Keratinocyte (primary cell): ENCODE results near the gene MED27. TPM values are rescaled to one million over a fixed set of nuclear protein-coding genes. Genes with fewer than 3 reads are reported as not detected.

ENCODE experiments used
- DNase-seq: peaks from one replicate; pipeline ENCODE4 v3.0.0-alpha.2; 2011; ENCODE audit warnings: low read depth, missing footprints, low spot score
- FAIRE-seq: peaks from 2 replicates; lab custom pipeline; 2011; peaks lifted over from hg19 to GRCh38; lab: Jason Lieb, UNC
- H2AFZ ChIP-seq: 2 replicates; pipeline ENCODE4 v1.6.0; 2012; ENCODE audit warnings: low read length, control low read depth, inconsistent platforms; ENCODE audit not compliant: control insufficient read depth
- H3K27ac ChIP-seq: 2 replicates; pipeline ENCODE4 v1.5.1; 2011; ENCODE audit warnings: low read length; ENCODE audit not compliant: control insufficient read depth, insufficient read depth
- H3K27me3 ChIP-seq: 3 replicates; pipeline ENCODE4 v1.6.0; 2011; ENCODE audit warnings: low read length; ENCODE audit not compliant: control insufficient read depth, insufficient read depth; ENCODE audit errors: extremely low read depth
- H3K36me3 ChIP-seq, 2 experiments: 2 replicates in 1 of 2; 3 replicates in 1 of 2; pipeline ENCODE4 v1.5.1; 2011; ENCODE audit warnings: low read length in 2 of 2, mild to moderate bottlenecking in 1 of 2; ENCODE audit not compliant: control insufficient read depth in 2 of 2, insufficient read depth in 2 of 2; ENCODE audit errors: extremely low read depth in 1 of 2
- H3K4me1 ChIP-seq: 3 replicates; pipeline ENCODE4 v1.5.1; 2011; ENCODE audit warnings: low read length; ENCODE audit not compliant: control insufficient read depth, insufficient read depth; ENCODE audit errors: extremely low read depth
- H3K4me2 ChIP-seq: 3 replicates; pipeline ENCODE4 v1.6.0; 2011; ENCODE audit warnings: low read depth, low read length; ENCODE audit not compliant: control insufficient read depth, insufficient read depth; ENCODE audit errors: extremely low read depth
- H3K4me3 ChIP-seq, 3 experiments: fragments of 200-600 bp in 1 of 3; sonication (generic) in 1 of 3; 2 replicates in 2 of 3; 3 replicates in 1 of 3; pipeline ENCODE4 v1.5.1; 2011 to 2016; ENCODE audit warnings: low read length in 3 of 3, mild to moderate bottlenecking in 3 of 3, control low read depth in 2 of 3, inconsistent platforms in 1 of 3, low read depth in 1 of 3, mixed read lengths in 1 of 3, mixed run types in 1 of 3, moderate library complexity in 1 of 3; ENCODE audit not compliant: control insufficient read depth in 2 of 3, insufficient read depth in 2 of 3; ENCODE audit errors: extremely low read depth in 1 of 3
- H3K79me2 ChIP-seq: 2 replicates; pipeline ENCODE4 v1.6.0; 2012; ENCODE audit warnings: low read length; ENCODE audit not compliant: control insufficient read depth, insufficient read depth
- H3K9ac ChIP-seq: 3 replicates; pipeline ENCODE4 v1.6.0; 2011; ENCODE audit warnings: low read length; ENCODE audit not compliant: control insufficient read depth, insufficient read depth; ENCODE audit errors: extremely low read depth
- H3K9me1 ChIP-seq: 3 replicates; pipeline ENCODE4 v1.6.0; 2011; ENCODE audit warnings: low read length; ENCODE audit not compliant: control insufficient read depth, insufficient read depth; ENCODE audit errors: extremely low read depth
- H3K9me3 ChIP-seq: 2 replicates; pipeline ENCODE4 v1.5.1; 2012; ENCODE audit warnings: low read depth, low read length; ENCODE audit not compliant: control insufficient read depth
- H4K20me1 ChIP-seq: 3 replicates; pipeline ENCODE4 v1.6.0; 2011; ENCODE audit warnings: low read length; ENCODE audit not compliant: control insufficient read depth, insufficient read depth; ENCODE audit errors: extremely low read depth
- EZH2 ChIP-seq: IDR thresholded peaks from one replicate; pipeline ENCODE4 v1.6.1; 2012; ENCODE audit warnings: inconsistent platforms, mild to moderate bottlenecking, low read length, moderate library complexity
- dilution Hi-C: fragments of 300-500 bp; cut with MboI; formaldehyde crosslinking; loops from one replicate; pipeline ENCODE4 v1.7.0; 2020; ENCODE audit warnings: low sequenced_read_pairs; ENCODE audit not compliant: extremely low pct_ligation_motif_present
- polyA plus RNA-seq, 5 experiments: library from polyadenylated mRNA; depleted of rRNA in 3 of 5; stranded (reverse) in 3 of 5; stranded (forward) in 1 of 5; unstranded in 1 of 5; fragments of >200 nt; gene quantifications; 1 replicate in 1 of 5; 2 replicates in 3 of 5; 3 replicates in 1 of 5; pipeline versions ENCODE4 v1.2.1 to v1.2.3, GENCODE V29; 2011 to 2012; ENCODE audit warnings: missing spikeins in 2 of 5, low read depth in 1 of 5, low replicate concordance in 1 of 5
- TF ChIP-seq, protein P1 (sequence below), 3 experiments: IDR thresholded peaks in 1 of 3; conservative IDR thresholded peaks in 1 of 3; optimal IDR thresholded peaks in 1 of 3; 2 replicates in 2 of 3; 3 replicates in 1 of 3; pipeline versions ENCODE3 to v1.5.1; 2011; ENCODE audit warnings: low read length in 3 of 3, mild to moderate bottlenecking in 3 of 3, moderate library complexity in 2 of 3, control low read depth in 1 of 3, inconsistent platforms in 1 of 3; ENCODE audit not compliant: insufficient read depth in 2 of 3; ENCODE audit errors: extremely low read depth in 1 of 3

Gene MED27
- polyA plus RNA-seq, 1 donor (not counting 4 experiments of a cell fraction or from before 2014, with no cell fraction given) = 39.0 TPM

- Histone ChIP-seq H3K27me3 (no peaks in the 10 kb centered on the region), H4K20me1 (peaks cover 2% of the 10 kb centered on the region), H3K4me1 (peaks cover 11% of the 10 kb centered on the region), H3K27ac (no peak overlapping the region), H3K4me2 (peak overlapping the region; percentile 79), H3K9me1 (no peaks in the 10 kb centered on the region), H3K79me2 (no peaks in the 10 kb centered on the region), H3K9ac (peak overlapping the region; percentile 15), H3K9me3 (no peaks in the 10 kb centered on the region), H3K4me3 (no peak overlapping the region), H2AFZ (no peak overlapping the region), H3K36me3 (peaks cover 0 to 2% of the 10 kb centered on the region in 2 experiments)
- TF ChIP-seq, protein P1, sequence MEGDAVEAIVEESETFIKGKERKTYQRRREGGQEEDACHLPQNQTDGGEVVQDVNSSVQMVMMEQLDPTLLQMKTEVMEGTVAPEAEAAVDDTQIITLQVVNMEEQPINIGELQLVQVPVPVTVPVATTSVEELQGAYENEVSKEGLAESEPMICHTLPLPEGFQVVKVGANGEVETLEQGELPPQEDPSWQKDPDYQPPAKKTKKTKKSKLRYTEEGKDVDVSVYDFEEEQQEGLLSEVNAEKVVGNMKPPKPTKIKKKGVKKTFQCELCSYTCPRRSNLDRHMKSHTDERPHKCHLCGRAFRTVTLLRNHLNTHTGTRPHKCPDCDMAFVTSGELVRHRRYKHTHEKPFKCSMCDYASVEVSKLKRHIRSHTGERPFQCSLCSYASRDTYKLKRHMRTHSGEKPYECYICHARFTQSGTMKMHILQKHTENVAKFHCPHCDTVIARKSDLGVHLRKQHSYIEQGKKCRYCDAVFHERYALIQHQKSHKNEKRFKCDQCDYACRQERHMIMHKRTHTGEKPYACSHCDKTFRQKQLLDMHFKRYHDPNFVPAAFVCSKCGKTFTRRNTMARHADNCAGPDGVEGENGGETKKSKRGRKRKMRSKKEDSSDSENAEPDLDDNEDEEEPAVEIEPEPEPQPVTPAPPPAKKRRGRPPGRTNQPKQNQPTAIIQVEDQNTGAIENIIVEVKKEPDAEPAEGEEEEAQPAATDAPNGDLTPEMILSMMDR (optimal IDR thresholded peaks at IDR 0.05 in 1 of 3, IDR thresholded peaks at IDR 0.05 in 1 of 3, conservative IDR thresholded peaks at IDR 0.05 in 1 of 3; ENCODE audit: extremely low read depth in 1 of 3, insufficient read depth in 2 of 3, low read length in 3 of 3) = no peak
- no peak for TF ChIP-seq EZH2
- FAIRE-seq (peak; percentile 58), DNase-seq (no peak)
- dilution Hi-C loops = no loop called here
Observed at GRCh38 chr9:131943351-131943841, 136.3 kb downstream of the MED27 start.

GRCh38 chr9:131942146-131942720, 137.4 kb downstream of the MED27 start:
- no peak overlapping the region for H3K9ac ChIP-seq
- no peaks in the 10 kb centered on the region for H3K9me1 ChIP-seq
- peaks cover 0 to 2% of the 10 kb centered on the region in 2 experiments for H3K36me3 ChIP-seq
- no peaks in the 10 kb centered on the region for H3K79me2 ChIP-seq
- TF ChIP-seq, protein P1 (optimal IDR thresholded peaks at IDR 0.05 in 1 of 3, IDR thresholded peaks at IDR 0.05 in 1 of 3, conservative IDR thresholded peaks at IDR 0.05 in 1 of 3; ENCODE audit: extremely low read depth in 1 of 3, insufficient read depth in 2 of 3, low read length in 3 of 3) = no peak
- no peak for TF ChIP-seq EZH2
- H3K9me3 ChIP-seq = no peaks in the 10 kb centered on the region
- H2AFZ ChIP-seq = no peak overlapping the region
- no peak overlapping the region for H3K27ac ChIP-seq
- H3K27me3 ChIP-seq = no peaks in the 10 kb centered on the region
- peaks cover 2% of the 10 kb centered on the region for H4K20me1 ChIP-seq
- dilution Hi-C loops = no loop called here
- no peak for DNase-seq
- H3K4me1 ChIP-seq = peaks cover 11% of the 10 kb centered on the region
- peak; percentile 13 for FAIRE-seq
- no peak overlapping the region for H3K4me2 ChIP-seq
- no peak overlapping the region for H3K4me3 ChIP-seq
